ENCODE data around the gene ROR2. TPM values are rescaled to one million over a fixed set of nuclear protein-coding genes. Genes with fewer than 3 reads are reported as not detected.

ROR2 gene
- total and polyA plus RNA-seq, 4 donors: 0.13 to 0.84 (median 0.52) TPM

DNA sequence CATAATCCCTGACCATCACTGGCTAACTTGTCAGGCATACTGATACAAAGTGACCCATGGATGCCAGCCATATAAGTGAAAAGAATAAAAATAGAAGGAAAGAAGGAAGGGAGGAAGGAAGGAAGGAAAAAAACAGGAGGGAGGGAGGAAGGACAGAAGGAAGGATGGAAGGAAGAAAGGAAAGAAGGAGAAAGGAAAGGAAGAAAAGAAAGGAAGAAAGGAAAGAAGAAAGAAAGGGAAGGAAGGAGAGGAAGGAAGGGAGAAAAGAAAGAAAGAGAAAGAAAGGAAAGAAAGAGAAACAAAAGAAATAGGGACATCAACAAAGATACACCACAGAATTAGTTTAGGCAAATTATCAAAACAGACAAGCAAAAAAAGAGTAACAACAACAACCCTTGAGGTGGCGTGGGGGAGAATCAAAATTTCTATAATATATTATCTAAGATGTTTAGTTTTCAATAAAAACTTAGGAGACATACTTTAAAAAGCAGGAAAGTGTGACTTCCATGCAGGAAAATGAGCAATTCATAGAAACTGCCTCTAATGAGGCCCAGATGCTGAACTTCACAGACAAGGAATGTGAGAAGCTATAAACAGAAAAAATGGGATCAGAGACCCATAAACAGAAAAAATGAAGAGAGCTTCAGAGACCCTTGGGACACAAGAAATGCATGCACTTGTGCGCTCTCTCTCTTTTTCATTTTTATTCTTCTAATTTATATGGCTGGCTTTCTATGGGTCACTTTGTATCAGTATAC is 430.3 kb downstream of the ROR2 start:
- H3K27me3 ChIP-seq (ENCODE audit: control insufficient read depth in 4 of 4, insufficient read depth in 4 of 4, low read length in 3 of 4): peaks cover 0 to 4% (median 0%) of the 10 kb centered on the region in 4 donors
- 82% methylated on average over 2 of the region's 2 CpGs for WGBS
- no peak overlapping the region for H3K9ac ChIP-seq (ENCODE audit: low read depth in 1 of 2, low read length in 2 of 2)
- H3K9me3 ChIP-seq (ENCODE audit: control insufficient read depth in 4 of 4, low read length in 3 of 4): peaks cover 0 to 3% (median 0%) of the 10 kb centered on the region in 4 donors
- no peak overlapping the region for H3K27ac ChIP-seq (ENCODE audit: low read depth in 1 of 2, low read length in 2 of 2)
- H3K36me3 ChIP-seq (ENCODE audit: control insufficient read depth in 4 of 4, insufficient read depth in 3 of 4, low read depth in 1 of 4, low read length in 3 of 4): no peaks in the 10 kb centered on the region
- TF ChIP-seq, protein P1, sequence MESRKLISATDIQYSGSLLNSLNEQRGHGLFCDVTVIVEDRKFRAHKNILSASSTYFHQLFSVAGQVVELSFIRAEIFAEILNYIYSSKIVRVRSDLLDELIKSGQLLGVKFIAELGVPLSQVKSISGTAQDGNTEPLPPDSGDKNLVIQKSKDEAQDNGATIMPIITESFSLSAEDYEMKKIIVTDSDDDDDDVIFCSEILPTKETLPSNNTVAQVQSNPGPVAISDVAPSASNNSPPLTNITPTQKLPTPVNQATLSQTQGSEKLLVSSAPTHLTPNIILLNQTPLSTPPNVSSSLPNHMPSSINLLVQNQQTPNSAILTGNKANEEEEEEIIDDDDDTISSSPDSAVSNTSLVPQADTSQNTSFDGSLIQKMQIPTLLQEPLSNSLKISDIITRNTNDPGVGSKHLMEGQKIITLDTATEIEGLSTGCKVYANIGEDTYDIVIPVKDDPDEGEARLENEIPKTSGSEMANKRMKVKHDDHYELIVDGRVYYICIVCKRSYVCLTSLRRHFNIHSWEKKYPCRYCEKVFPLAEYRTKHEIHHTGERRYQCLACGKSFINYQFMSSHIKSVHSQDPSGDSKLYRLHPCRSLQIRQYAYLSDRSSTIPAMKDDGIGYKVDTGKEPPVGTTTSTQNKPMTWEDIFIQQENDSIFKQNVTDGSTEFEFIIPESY (IDR thresholded peaks at IDR 0.05): no peak
- TF ChIP-seq, protein P2, sequence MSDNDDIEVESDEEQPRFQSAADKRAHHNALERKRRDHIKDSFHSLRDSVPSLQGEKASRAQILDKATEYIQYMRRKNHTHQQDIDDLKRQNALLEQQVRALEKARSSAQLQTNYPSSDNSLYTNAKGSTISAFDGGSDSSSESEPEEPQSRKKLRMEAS (IDR thresholded peaks at IDR 0.05): no peak
- no peak for TF ChIP-seq HNF4G (IDR thresholded peaks at IDR 0.05)
- TF ChIP-seq, protein P3, sequence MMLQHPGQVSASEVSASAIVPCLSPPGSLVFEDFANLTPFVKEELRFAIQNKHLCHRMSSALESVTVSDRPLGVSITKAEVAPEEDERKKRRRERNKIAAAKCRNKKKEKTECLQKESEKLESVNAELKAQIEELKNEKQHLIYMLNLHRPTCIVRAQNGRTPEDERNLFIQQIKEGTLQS (IDR thresholded peaks at IDR 0.05): no peak
- TF ChIP-seq FOXA2 (IDR thresholded peaks at IDR 0.05): no peak
- no peak for TF ChIP-seq FOXA1 (IDR thresholded peaks at IDR 0.05)
- TF ChIP-seq RAD21 (IDR thresholded peaks at IDR 0.05): no peak
- TF ChIP-seq EGR1 (IDR thresholded peaks at IDR 0.05; ENCODE audit: low read depth in 2 of 2): no peak
- no peak for TF ChIP-seq TAF1 (conservative IDR thresholded peaks at IDR 0.05)
- no peak for TF ChIP-seq RXRA (IDR thresholded peaks at IDR 0.05)
- TF ChIP-seq SP1 (IDR thresholded peaks at IDR 0.05): no peak
- TF ChIP-seq, protein P4, sequence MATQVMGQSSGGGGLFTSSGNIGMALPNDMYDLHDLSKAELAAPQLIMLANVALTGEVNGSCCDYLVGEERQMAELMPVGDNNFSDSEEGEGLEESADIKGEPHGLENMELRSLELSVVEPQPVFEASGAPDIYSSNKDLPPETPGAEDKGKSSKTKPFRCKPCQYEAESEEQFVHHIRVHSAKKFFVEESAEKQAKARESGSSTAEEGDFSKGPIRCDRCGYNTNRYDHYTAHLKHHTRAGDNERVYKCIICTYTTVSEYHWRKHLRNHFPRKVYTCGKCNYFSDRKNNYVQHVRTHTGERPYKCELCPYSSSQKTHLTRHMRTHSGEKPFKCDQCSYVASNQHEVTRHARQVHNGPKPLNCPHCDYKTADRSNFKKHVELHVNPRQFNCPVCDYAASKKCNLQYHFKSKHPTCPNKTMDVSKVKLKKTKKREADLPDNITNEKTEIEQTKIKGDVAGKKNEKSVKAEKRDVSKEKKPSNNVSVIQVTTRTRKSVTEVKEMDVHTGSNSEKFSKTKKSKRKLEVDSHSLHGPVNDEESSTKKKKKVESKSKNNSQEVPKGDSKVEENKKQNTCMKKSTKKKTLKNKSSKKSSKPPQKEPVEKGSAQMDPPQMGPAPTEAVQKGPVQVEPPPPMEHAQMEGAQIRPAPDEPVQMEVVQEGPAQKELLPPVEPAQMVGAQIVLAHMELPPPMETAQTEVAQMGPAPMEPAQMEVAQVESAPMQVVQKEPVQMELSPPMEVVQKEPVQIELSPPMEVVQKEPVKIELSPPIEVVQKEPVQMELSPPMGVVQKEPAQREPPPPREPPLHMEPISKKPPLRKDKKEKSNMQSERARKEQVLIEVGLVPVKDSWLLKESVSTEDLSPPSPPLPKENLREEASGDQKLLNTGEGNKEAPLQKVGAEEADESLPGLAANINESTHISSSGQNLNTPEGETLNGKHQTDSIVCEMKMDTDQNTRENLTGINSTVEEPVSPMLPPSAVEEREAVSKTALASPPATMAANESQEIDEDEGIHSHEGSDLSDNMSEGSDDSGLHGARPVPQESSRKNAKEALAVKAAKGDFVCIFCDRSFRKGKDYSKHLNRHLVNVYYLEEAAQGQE (IDR thresholded peaks at IDR 0.05): no peak
- no peak for TF ChIP-seq HNF4A (conservative IDR thresholded peaks at IDR 0.05)
- TF ChIP-seq, protein P5, sequence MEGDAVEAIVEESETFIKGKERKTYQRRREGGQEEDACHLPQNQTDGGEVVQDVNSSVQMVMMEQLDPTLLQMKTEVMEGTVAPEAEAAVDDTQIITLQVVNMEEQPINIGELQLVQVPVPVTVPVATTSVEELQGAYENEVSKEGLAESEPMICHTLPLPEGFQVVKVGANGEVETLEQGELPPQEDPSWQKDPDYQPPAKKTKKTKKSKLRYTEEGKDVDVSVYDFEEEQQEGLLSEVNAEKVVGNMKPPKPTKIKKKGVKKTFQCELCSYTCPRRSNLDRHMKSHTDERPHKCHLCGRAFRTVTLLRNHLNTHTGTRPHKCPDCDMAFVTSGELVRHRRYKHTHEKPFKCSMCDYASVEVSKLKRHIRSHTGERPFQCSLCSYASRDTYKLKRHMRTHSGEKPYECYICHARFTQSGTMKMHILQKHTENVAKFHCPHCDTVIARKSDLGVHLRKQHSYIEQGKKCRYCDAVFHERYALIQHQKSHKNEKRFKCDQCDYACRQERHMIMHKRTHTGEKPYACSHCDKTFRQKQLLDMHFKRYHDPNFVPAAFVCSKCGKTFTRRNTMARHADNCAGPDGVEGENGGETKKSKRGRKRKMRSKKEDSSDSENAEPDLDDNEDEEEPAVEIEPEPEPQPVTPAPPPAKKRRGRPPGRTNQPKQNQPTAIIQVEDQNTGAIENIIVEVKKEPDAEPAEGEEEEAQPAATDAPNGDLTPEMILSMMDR (IDR thresholded peaks at IDR 0.05; ENCODE audit: low read depth, low read length, missing input control): no peak
- TF ChIP-seq GABPA (IDR thresholded peaks at IDR 0.05 in 1 of 2, conservative IDR thresholded peaks at IDR 0.05 in 1 of 2): no peak
- no peak for TF ChIP-seq NR2F2 (IDR thresholded peaks at IDR 0.05)
- TF ChIP-seq YY1 (IDR thresholded peaks at IDR 0.05): no peak
- no peak for TF ChIP-seq JUND (IDR thresholded peaks at IDR 0.05)
- no peak for DNase-seq (ENCODE audit: low spot score)
- no peak overlapping the region for H3K4me3 ChIP-seq (ENCODE audit: low read depth in 1 of 3, low read length in 3 of 3)
- H3K4me1 ChIP-seq (ENCODE audit: control insufficient read depth in 4 of 4, insufficient read depth in 4 of 4, low read length in 3 of 4): no peaks in the 10 kb centered on the region

Measured in liver (tissue), 9 donors.